ENCODE measurements around the gene ANKRD36C.
A peak's percentile ranks its signal among the peaks of the same experiment; 100 is the strongest.
"Not testable (repeated sequence)": the region's sequence is repeated elsewhere in the genome, so short reads cannot be mapped to it uniquely, and the experiment has no call there.

The ANKRD36C gene

DNA sequence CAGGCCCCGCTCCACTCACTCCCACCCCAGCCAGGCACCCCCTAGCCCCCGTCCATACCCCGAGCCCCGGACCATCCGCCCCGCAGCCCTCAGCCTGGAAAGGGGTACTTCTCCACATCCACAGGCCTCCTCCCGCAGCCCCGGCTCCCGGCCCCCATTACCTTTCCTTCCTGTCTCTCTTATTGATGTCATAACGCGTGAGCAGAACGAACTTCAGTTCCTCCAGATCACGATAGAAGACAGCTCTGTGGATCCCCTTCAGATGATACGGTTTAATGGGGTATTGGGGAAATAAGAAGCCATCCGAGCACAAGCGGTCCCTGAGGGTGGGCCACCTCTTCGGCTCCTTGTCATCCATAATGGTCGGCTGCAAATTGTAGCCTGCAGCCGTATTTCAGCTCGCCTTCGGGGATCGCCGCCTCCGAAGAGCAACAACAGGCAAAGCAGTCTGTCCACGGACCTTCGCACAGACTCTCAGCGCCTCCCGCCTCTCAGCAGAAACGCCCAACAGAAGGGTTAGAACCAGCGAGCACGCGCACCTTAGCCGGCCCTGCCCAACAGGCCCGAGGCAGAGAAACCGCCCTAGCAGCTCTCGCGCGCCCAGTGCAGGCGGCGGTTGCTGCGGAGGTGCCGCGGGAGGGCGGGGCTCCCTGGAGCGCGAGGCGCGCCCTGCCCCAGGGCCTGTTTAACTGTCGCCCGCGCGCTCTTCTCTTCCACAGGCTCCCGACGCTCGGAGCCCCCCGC is at the start of gene ANKRD36C:
Gene ANKRD36C (minus strand): TSS at position 474 of the 744 bp plus-strand sequence. CDS start 116 bp downstream, at position 358.
- peak; percentile 93 for ATAC-seq

DNA sequence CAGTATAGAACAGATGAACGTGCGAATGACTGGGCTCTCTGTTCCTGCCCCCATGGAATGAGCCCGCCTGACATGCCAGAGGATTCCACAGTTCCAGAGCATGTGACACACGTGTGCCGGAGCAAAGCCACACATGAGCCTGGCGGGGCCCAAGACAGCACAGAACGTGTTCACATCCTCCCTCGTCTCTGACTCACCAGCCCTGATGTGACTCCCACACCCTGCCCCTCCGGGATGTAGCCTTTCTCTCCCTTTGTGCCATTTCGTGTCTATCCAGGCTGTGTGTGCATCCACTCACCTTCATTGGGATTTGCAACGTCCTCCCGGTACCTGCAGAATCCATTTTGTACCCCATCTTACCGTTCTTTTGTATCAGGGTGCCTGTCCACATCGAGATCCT is 43.9 kb upstream of the ANKRD36C start:
- ATAC-seq, result not testable (repeated sequence)

DNA sequence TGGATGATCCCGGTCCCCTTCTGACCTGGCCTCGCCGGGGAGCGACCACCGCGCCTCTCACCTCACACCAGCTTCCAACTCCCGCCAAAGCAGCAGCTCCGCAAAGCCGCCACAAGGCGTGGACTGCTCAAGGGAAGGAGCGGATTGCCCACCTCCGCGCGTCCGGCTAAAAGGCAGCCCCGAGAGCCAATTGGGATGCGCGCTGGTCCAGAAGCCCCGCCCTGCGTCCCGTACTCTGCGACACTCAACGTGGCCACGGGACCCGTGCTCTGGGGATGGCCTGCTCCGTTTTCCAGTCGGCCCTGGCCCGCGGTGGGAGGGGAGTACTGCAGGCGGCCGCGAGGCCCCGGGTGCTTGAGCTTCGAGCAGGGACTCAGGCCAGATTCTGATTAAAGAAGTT is 43.2 kb upstream of the ANKRD36C start, which contains the start of gene GPAT2:
Gene GPAT2 (minus strand): TSS at position 125 of the 400 bp plus-strand sequence. CDS start 2,557 bp downstream, outside the sequence.
- not testable (repeated sequence) for ATAC-seq

DNA sequence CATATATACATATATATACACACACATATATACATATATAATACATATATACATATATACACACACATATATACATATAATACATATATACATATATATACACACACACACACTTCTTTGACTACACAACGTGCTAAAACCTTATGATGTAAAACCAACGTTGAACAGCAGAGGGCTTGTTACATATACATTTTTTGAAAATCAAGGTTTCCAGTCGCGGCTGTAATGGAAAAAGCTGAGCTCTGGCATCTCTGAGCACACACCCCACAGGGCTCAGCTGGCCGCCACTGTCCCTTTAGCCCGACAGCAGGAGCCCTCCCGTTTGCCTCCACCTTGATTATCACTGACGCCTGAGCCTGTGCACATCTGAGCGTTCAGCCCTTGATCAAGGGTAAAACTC is 42.4 kb upstream of the ANKRD36C start:
- peak; percentile 54; the same call in 2 of the 3 replicates for ATAC-seq

DNA sequence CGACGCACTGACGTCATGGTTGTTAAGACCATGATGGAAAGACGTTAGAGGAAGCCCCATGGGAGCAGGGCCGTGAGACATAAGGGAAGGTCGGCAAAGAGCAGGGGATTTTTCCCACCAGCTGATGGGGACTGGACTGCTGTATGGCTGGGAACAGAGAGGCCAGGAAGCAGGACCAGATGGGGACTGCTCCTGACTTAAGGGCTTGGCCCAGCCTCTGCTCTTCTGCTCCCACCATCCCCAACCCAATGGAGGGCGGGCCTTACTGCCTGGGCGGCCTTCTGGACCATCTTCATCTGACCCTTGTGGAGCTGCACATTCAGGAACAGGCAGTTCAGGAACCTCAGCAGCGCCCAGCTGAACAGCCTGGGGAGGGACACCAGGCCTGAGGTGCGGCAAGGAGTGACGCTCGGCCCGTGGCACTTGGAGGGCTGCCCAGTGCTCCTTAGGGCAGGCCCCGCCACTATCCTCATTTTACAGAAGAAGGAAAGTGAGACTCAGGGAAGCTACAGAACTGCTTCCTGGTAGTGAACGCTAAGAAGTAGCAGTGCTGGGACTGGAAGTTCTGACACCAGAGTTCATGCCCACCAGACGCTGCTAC is 36.2 kb upstream of the ANKRD36C start:
- not testable (repeated sequence) for ATAC-seq

DNA sequence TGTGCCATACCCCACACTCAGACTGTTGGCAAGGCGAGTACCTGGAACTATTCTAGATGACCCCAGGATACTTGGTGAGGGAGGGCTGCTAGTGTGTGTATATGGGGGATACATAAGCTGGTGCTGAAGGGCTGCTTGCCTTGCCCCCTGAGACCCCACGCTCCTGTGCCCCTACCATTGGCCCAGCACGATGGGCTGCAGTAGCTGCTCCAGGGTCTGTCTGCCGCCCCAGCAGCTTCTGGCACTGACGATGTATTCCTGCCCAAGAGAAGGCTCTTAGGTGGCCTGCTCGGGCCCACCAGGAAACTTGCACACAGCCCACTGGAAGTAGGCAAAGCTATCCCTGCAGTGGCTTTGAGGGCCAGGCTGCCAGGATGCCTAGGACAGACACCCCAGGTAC is 34.1 kb upstream of the ANKRD36C start:
- not testable (repeated sequence) for ATAC-seq

DNA sequence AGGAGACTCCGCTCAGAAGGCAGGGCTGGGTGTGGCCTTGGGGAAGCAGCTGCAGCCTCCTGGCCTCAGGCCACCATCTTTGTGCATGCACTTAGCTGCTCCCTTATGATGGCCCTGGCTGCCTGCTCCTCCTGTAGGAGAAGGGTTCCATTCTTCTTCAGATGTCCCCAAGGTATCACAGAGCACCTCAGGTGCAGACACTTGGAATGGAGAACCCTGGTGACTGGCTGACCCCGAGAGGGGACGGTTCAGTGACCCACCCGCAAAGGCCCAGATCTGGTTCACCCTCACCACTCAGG is 33.5 kb upstream of the ANKRD36C start:
- no peak for ATAC-seq
- TF ChIP-seq, protein P1, sequence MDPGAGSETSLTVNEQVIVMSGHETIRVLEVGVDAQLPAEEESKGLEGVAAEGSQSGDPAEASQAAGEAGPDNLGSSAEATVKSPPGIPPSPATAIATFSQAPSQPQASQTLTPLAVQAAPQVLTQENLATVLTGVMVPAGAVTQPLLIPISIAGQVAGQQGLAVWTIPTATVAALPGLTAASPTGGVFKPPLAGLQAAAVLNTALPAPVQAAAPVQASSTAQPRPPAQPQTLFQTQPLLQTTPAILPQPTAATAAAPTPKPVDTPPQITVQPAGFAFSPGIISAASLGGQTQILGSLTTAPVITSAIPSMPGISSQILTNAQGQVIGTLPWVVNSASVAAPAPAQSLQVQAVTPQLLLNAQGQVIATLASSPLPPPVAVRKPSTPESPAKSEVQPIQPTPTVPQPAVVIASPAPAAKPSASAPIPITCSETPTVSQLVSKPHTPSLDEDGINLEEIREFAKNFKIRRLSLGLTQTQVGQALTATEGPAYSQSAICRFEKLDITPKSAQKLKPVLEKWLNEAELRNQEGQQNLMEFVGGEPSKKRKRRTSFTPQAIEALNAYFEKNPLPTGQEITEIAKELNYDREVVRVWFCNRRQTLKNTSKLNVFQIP (CRISPR knock-in tag; IDR thresholded peaks at IDR 0.05; ENCODE audit: borderline replicate concordance, low read depth), result no peak
- TF ChIP-seq OSR1 (CRISPR knock-in tag; IDR thresholded peaks at IDR 0.05) (no peak), BACH2 (CRISPR knock-in tag; IDR thresholded peaks at IDR 0.05; ENCODE audit: borderline replicate concordance) (no peak), ISL1 (CRISPR knock-in tag; IDR thresholded peaks at IDR 0.05) (no peak), GLIS3 (CRISPR knock-in tag; IDR thresholded peaks at IDR 0.05) (no peak), RARB (CRISPR knock-in tag; IDR thresholded peaks at IDR 0.05) (no peak)
- TF ChIP-seq, protein P2, sequence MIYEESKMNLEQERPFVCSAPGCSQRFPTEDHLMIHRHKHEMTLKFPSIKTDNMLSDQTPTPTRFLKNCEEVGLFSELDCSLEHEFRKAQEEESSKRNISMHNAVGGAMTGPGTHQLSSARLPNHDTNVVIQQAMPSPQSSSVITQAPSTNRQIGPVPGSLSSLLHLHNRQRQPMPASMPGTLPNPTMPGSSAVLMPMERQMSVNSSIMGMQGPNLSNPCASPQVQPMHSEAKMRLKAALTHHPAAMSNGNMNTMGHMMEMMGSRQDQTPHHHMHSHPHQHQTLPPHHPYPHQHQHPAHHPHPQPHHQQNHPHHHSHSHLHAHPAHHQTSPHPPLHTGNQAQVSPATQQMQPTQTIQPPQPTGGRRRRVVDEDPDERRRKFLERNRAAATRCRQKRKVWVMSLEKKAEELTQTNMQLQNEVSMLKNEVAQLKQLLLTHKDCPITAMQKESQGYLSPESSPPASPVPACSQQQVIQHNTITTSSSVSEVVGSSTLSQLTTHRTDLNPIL (CRISPR knock-in tag; IDR thresholded peaks at IDR 0.05; ENCODE audit: low read depth), result no peak

DNA sequence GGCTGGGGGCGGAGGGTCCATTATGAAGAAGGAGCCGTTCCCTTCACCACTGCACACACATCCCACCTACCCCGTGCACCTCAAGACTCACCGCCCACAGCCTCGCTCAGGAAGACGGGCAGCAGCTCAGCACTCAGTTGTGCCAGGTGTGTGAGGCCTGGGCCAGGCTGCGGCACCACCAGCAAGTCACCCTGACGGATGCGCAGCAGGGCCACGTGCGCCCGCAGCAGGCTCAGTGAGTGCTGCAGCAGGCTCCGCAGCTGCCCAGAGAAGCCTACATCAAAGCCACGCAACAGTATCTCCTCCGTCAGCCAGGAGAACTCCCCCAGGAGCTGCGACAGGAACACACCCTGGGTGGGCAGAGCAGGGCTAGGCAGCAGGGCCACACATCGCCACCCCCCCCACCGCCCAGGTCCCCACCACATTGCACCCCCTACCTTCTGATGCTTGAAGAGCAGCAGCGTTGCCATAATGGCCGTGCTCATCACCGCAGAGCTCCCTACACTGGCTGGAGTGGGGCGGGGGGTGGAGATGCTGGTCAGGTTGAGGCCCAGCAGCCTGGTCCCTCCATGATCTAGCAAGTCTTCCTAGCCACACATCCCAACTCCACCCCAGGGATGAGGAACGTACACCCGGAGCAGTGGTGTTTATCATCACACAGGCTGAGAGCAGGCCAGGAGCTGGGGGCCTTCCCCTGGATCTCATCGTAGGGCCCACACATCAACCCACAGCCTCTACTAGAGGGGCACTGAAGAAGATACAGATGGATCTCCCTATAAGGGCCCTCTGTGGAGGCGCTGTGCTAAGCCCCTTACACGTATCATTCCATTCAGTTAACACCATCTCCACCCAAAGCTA is 32.9 kb upstream of the ANKRD36C start:
- no peak for ATAC-seq
- TF ChIP-seq ZC3H10 (CRISPR knock-in tag; IDR thresholded peaks at IDR 0.05) (no peak), BACH2 (CRISPR knock-in tag; IDR thresholded peaks at IDR 0.05; ENCODE audit: borderline replicate concordance) (no peak), PPARA (CRISPR knock-in tag; IDR thresholded peaks at IDR 0.05; ENCODE audit: borderline replicate concordance) (no peak), ARNTL (CRISPR knock-in tag; IDR thresholded peaks at IDR 0.05; ENCODE audit: borderline replicate concordance, low read depth) (no peak), ZNF70 (CRISPR knock-in tag; IDR thresholded peaks at IDR 0.05) (no peak), GLIS3 (CRISPR knock-in tag; IDR thresholded peaks at IDR 0.05) (no peak)

DNA sequence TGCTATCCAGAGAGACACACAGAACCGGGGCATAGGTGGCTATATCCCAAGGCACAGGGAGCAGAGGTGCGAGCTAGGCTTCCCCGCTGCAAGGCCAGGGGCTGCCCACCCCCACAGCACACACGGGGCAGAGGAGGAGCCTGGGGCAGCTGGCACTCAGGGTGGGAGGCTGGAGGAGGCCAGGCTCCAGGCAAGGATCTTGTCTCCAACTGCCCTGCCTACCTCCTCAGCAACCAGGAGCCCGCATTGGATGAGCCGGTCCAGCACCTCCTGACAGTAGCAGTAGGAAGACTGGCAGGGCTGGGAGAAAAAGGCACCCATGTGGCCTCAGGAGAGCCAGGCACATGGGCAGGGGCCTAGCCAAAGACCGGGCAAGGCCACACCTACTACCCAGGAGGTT is 32.1 kb upstream of the ANKRD36C start:
- not testable (repeated sequence) for ATAC-seq

DNA sequence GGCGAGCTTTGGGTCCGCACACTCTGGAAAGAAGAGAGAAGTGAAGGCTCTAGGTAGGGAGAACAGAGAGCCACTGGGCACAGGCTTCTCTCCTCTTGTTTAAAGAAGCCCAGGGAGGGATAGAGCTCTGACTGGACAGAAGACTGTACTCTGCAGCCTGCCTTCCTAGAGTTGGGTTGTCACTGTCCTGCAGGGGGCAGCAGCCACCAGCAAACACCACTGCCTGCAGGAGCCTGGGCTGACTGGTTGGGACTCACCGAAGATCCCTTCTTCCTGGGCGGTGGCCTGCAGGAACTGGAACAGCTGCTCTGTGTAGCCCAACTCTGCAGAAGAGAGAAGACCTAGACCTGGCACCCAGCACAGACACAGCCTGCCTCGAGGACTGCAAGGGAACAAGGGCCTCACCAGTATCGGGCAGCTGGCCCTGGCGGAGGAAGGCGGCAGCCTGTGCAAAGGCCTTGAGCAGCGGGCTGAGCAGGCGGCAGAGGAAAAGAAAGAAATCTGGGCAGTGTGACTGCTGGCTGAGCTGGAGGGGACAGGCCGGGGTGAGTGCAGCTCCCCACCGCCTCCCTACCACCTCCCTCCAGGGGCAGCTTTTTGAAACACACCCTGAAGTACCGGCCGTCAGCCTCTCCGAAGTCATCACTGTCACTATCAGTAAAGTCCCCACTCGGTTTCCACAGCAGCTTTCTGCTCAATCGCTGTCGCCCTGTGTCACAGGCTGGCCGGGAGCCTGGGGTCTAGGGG is 31.2 kb upstream of the ANKRD36C start:
- ATAC-seq, result peak; percentile 98

DNA sequence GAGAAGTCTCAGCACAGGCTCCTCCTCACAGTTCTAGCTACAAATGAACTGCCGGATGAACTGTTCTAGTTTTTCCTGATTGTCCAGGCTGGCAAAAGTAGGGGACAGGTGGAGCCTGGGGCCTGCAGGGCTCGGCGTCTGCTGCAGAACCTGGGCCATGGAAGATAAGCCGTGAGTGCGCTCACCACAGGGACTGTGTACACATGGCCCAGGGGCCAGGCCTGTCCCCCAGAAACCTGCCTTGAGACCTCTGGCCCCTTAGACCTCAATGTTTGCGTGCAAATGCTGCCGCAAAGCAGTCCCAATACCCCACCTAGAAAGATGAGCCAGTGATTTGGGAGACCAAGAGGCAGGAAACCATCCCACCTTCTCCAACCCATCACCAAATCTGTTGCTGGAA is 30.5 kb upstream of the ANKRD36C start:
- ATAC-seq, result not testable (repeated sequence)

DNA sequence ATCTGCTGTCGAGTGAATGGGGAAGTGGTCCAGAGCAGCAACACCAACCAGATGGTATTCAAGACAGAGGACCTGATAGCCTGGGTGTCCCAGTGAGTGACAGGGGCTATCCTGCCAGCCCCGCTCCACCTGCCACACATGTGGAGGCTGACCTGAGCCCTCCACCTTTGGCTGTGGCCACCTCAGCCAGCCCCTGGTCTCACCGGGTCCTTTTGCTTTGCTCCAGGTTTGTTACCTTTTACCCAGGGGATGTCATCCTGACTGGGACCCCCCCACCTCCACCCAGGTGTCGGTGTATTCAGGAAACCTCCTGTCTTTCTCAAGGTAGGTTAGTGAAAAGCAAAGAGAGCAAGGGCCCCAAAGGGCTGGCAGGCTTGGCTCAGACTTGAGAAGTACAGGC is 29.5 kb upstream of the ANKRD36C start:
- not testable (repeated sequence) for ATAC-seq

DNA sequence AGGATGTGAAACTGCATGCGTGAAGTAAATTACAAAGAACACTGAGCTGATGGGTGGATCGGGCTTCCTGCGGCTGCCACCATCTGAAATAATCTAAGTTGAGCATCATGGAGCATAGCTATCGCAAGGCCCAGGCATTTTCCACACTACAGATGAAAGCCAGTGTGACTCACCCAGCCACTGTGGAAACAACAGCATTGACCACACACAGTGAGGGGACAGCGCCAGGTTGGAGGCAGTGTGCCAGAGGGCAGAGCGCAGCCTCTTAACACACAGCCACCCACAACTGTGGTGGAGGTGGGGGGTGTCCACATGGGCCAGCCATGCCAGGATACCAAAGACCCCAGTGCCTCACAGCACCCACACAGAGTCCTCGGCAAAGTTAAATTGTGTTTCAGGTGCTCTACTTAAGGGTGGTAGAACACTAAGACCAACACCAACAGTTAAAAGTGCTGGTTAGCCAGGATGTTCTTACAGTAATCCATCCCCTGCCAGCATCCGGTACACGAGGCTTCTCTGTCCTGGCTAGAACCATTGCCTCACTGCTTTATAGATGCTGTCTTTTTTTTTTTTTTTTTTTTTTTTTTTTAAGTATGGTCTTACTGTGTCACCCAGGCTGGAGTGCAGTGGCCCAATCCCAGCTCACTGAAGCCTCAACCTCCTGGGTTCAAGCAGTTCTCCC is 28.4 kb upstream of the ANKRD36C start:
- not testable (repeated sequence) for ATAC-seq

DNA sequence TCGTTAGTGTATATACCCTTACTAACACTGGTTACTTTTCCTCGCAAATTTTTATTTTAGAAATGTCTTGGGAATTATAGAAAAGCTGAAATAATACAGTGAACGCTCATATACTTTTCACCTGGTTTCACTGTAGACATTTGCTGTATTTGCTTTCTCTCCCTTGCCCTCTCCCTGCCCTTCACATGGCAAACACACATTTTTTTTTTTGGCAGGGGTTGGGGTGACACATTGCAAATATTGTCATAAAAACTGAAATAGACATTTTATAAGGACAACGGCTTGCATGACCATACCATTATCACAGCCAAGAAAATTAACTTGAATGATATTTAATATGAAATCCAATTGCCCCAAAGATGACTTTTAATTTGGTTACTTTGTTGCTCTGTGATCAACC is 24.7 kb upstream of the ANKRD36C start:
- not testable (repeated sequence) for ATAC-seq

DNA sequence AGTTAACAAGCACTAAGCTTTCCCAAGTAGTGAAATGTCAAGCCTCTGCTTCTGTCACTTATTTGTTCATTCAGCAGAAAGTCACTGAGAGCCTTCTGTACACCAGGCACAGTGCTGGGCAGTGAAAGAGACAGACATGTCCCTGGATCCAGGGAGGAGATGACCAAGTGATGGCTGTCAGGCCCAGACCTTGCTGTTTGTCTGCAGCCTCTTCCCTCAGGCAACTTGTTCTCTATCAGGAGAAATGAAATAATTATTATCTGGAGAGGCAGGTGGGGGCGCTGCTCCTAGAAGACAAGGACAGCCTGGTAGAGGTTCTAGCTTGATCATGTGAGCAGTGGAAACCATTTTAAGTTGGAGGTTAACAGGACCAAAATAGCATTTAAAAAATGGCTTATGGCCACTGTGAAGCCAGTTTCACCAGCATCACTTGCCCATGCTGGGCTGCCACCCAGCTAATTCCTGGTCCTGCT is 21.2 kb upstream of the ANKRD36C start:
- not testable (repeated sequence) for ATAC-seq
